GM23338 (cell line): ENCODE results near the gene WNT9A. TPM values are rescaled to one million over a fixed set of nuclear protein-coding genes. Genes with fewer than 3 reads are reported as not detected.

Experiments
- ATAC-seq: fragments of 200-7000 bp; cut with Tn5 transposase; 3 replicates; pipeline ENCODE4 v1.9.1; 2020
- DNase-seq: peaks from one replicate; pipeline ENCODE4 v3.0.0-alpha.2; 2015; ENCODE audit warnings: low spot score
- H2AFZ ChIP-seq: fragments of 200-600 bp; sonication (generic); 2 replicates; pipeline ENCODE4 v1.8.0; 2016; ENCODE audit warnings: antibody characterized with exemption, mild to moderate bottlenecking, moderate library complexity
- H3F3A ChIP-seq: fragments of 200-600 bp; sonication (generic); replicated peaks from 2 replicates; pipeline ENCODE4 v1.8.0; 2017; ENCODE audit warnings: antibody characterized with exemption, mixed run types, low read depth
- H3K27ac ChIP-seq: fragments of 200-600 bp; sonication (generic); 2 replicates; pipeline ENCODE4 v1.6.1; 2016; ENCODE audit warnings: low read depth
- H3K27me3 ChIP-seq: fragments of 200-600 bp; sonication (generic); 2 replicates; pipeline ENCODE4 v1.8.0; 2016; ENCODE audit warnings: mild to moderate bottlenecking, mixed run types, moderate library complexity; ENCODE audit not compliant: insufficient read depth
- H3K36me3 ChIP-seq: fragments of 200-600 bp; sonication (generic); 2 replicates; pipeline ENCODE4 v1.8.0; 2016; ENCODE audit warnings: mild to moderate bottlenecking; ENCODE audit not compliant: insufficient read depth
- H3K4me1 ChIP-seq: fragments of 200-600 bp; sonication (generic); 2 replicates; pipeline ENCODE4 v1.8.0; 2016; ENCODE audit warnings: mild to moderate bottlenecking, moderate library complexity; ENCODE audit not compliant: insufficient read depth
- H3K4me2 ChIP-seq: fragments of 200-600 bp; sonication (generic); 2 replicates; pipeline ENCODE4 v1.7.1; 2017; ENCODE audit warnings: mixed run types
- H3K4me3 ChIP-seq: fragments of 200-600 bp; sonication (generic); 2 replicates; pipeline ENCODE4 v1.6.1; 2016; ENCODE audit warnings: mixed run types
- H3K79me2 ChIP-seq: fragments of 200-600 bp; sonication (generic); replicated peaks from 2 replicates; pipeline ENCODE4 v1.8.0; 2017; ENCODE audit warnings: mild to moderate bottlenecking; ENCODE audit not compliant: insufficient read depth
- H3K9me2 ChIP-seq: fragments of 200-600 bp; sonication (generic); 2 replicates; pipeline ENCODE4 v1.8.0; 2017; ENCODE audit not compliant: insufficient read depth
- H4K20me1 ChIP-seq: fragments of 200-600 bp; sonication (generic); replicated peaks from 2 replicates; pipeline ENCODE4 v1.8.0; 2017; ENCODE audit warnings: mild to moderate bottlenecking; ENCODE audit not compliant: insufficient read depth
- H3K27ac Mint-ChIP-seq: 2 replicates; pipeline ENCODE4 v1.8.0; 2020; ENCODE audit warnings: inconsistent platforms, mild to moderate bottlenecking, moderate library complexity, mixed read lengths
- H3K27me3 Mint-ChIP-seq: 3 replicates; pipeline ENCODE4 v1.8.0; 2022; ENCODE audit warnings: low read depth, mild to moderate bottlenecking, moderate library complexity, mixed read lengths, inconsistent platforms; ENCODE audit not compliant: insufficient read depth, poor library complexity
- H3K36me3 Mint-ChIP-seq: 3 replicates; pipeline ENCODE4 v1.8.0; 2021; ENCODE audit warnings: low read depth, mild to moderate bottlenecking, inconsistent platforms, moderate library complexity, mixed read lengths
- H3K4me1 Mint-ChIP-seq: 3 replicates; pipeline ENCODE4 v1.8.0; 2020; ENCODE audit warnings: mild to moderate bottlenecking, inconsistent platforms, mixed read lengths
- H3K4me3 Mint-ChIP-seq: 3 replicates; pipeline ENCODE4 v1.8.0; 2021; ENCODE audit warnings: moderate library complexity, mild to moderate bottlenecking, inconsistent platforms, mixed read lengths
- H3K9me3 Mint-ChIP-seq: 3 replicates; pipeline ENCODE4 v1.8.0; 2020; ENCODE audit warnings: moderate library complexity, mild to moderate bottlenecking, inconsistent platforms, mixed read lengths
- ETS1 ChIP-seq: IDR thresholded peaks from 2 replicates; pipeline ENCODE4 v1.6.1; 2016; ENCODE audit warnings: antibody characterized with exemption
- EZH2phosphoT487 ChIP-seq: fragments of 200-600 bp; sonication (generic); IDR thresholded peaks from one replicate; pipeline ENCODE4 v1.8.1; 2018; ENCODE audit warnings: antibody characterized with exemption; ENCODE audit not compliant: unreplicated experiment
- NANOG ChIP-seq: IDR thresholded peaks from 2 replicates; pipeline ENCODE4 v1.6.1; 2016; ENCODE audit warnings: antibody characterized with exemption, borderline replicate concordance
- ZNF114 ChIP-seq: fragments of 250-450 bp; sonication (Bioruptor Pico); IDR thresholded peaks from 2 replicates; pipeline ENCODE4 v1.5.0; 2020; ENCODE audit warnings: mild to moderate bottlenecking, moderate library complexity
- ZNF331 ChIP-seq: fragments of 250-450 bp; sonication (Bioruptor Pico); IDR thresholded peaks from 2 replicates; pipeline ENCODE4 v1.5.0; 2020; ENCODE audit warnings: low read depth, mild to moderate bottlenecking, moderate library complexity
- ZNF462 ChIP-seq: fragments of 250-450 bp; sonication (Bioruptor Pico); IDR thresholded peaks from 2 replicates; pipeline ENCODE4 v1.5.0; 2020; ENCODE audit warnings: mild to moderate bottlenecking, moderate library complexity
- polyA plus RNA-seq: library from polyadenylated mRNA; unstranded; fragments of >200 nt; fragmentation: Nextera tagmentation; extraction: Ambion mirVana; gene quantifications from 2 replicates; pipeline ENCODE4 v1.2.1, GENCODE V29; 2016
- total RNA-seq: library from RNA; depleted of rRNA; stranded (reverse); fragments of >200 nt; shearing (Covaris generic); gene quantifications from 2 replicates; pipeline ENCODE4 v1.2.3, GENCODE V29; 2014

Gene WNT9A
- total and polyA plus RNA-seq, 2 experiments from 2014 or later: 0.06 to 2.0 TPM

GRCh38 chr1:227929751-227930472 lies 17.8 kb downstream of the WNT9A start (continued):
- TF ChIP-seq ZNF462 (CRISPR knock-in tag) (no peak), ZNF114 (CRISPR knock-in tag) (no peak), EZH2phosphoT487 (no peak), ETS1 (no peak)

- H3K4me1 Mint-ChIP-seq: no peaks in the 10 kb centered on the region
- no peak for DNase-seq
- no peaks in the 10 kb centered on the region for H3K36me3 Mint-ChIP-seq
- TF ChIP-seq NANOG (no peak), ZNF331 (CRISPR knock-in tag) (no peak), ETS1 (no peak)
Measured at GRCh38 chr1:227928811-227929375, 18.8 kb downstream of the WNT9A start.

More at GRCh38 chr1:227928811-227929375, 18.8 kb downstream of the WNT9A start:
- no peak overlapping the region for H3K4me3 Mint-ChIP-seq
- Histone ChIP-seq H3K9me2 (no peaks in the 10 kb centered on the region), H3K4me2 (no peak overlapping the region), H3K27me3 (no peaks in the 10 kb centered on the region), H3F3A (no peaks in the 10 kb centered on the region), H3K4me3 (no peak overlapping the region), H3K36me3 (no peaks in the 10 kb centered on the region), H3K27ac (no peak overlapping the region), H2AFZ (no peak overlapping the region), H3K79me2 (no peaks in the 10 kb centered on the region), H3K4me1 (no peaks in the 10 kb centered on the region), H4K20me1 (no peaks in the 10 kb centered on the region)
- no peak for ATAC-seq
- H3K27me3 Mint-ChIP-seq: peaks cover 4% of the 10 kb centered on the region
- H3K9me3 Mint-ChIP-seq: no peaks in the 10 kb centered on the region
- no peak overlapping the region for H3K27ac Mint-ChIP-seq
